OCI-LY1 (cell line): ENCODE results near the gene YEATS2.
"Not testable (repeated sequence)": the region's sequence is repeated elsewhere in the genome, so short reads cannot be mapped to it uniquely, and the experiment has no call there.

Source experiments
- H2AFZ ChIP-seq: fragments of 200-600 bp; sonication (generic), shearing (Covaris generic); 2 replicates; pipeline ENCODE4 v1.6.0; 2014; ENCODE audit warnings: antibody characterized with exemption, mild to moderate bottlenecking, low read length
- H3F3A ChIP-seq: fragments of 200-600 bp; sonication (generic), shearing (Covaris generic); 2 replicates; pipeline ENCODE4 v1.6.0; 2014; ENCODE audit warnings: mild to moderate bottlenecking, antibody characterized with exemption, low read length, moderate library complexity; ENCODE audit not compliant: insufficient read depth
- H3K27ac ChIP-seq: fragments of 200-600 bp; sonication (generic); 2 replicates; pipeline ENCODE4 v1.5.1; 2014; ENCODE audit warnings: low read length, mixed run types, mild to moderate bottlenecking, low read depth; ENCODE audit not compliant: poor library complexity, severe bottlenecking
- H3K27me3 ChIP-seq: fragments of 200-600 bp; sonication (generic); 2 replicates; pipeline ENCODE4 v1.6.0; 2014; ENCODE audit warnings: antibody characterized with exemption, mild to moderate bottlenecking, low read length, moderate library complexity; ENCODE audit not compliant: insufficient read depth
- H3K36me3 ChIP-seq: fragments of 200-600 bp; sonication (generic); 2 replicates; pipeline ENCODE4 v1.6.1; 2014; ENCODE audit warnings: mild to moderate bottlenecking, antibody characterized with exemption, low read length, moderate library complexity, mixed read lengths; ENCODE audit not compliant: insufficient read depth
- H3K4me1 ChIP-seq: fragments of 200-600 bp; sonication (generic); 2 replicates; pipeline ENCODE4 v1.5.1; 2014; ENCODE audit warnings: mild to moderate bottlenecking, low read length, moderate library complexity; ENCODE audit not compliant: insufficient read depth, severe bottlenecking
- H3K4me2 ChIP-seq: fragments of 200-600 bp; sonication (generic), shearing (Covaris generic); 2 replicates; pipeline ENCODE4 v1.6.1; 2014; ENCODE audit warnings: low read length
- H3K4me3 ChIP-seq: fragments of 200-600 bp; sonication (generic); 2 replicates; pipeline ENCODE4 v1.5.1; 2014; ENCODE audit warnings: low read length, low read depth, mild to moderate bottlenecking, mixed read lengths; ENCODE audit not compliant: poor library complexity, severe bottlenecking
- H3K79me2 ChIP-seq: fragments of 200-600 bp; shearing (Covaris generic); 2 replicates; pipeline ENCODE4 v1.6.1; 2016; ENCODE audit warnings: mixed run types, low read length, mixed read lengths; ENCODE audit not compliant: insufficient read depth
- H3K9ac ChIP-seq: fragments of 200-600 bp; sonication (generic), shearing (Covaris generic); 2 replicates; pipeline ENCODE4 v1.6.1; 2014; ENCODE audit warnings: mild to moderate bottlenecking, low read length, mixed read lengths
- H3K9me2 ChIP-seq: fragments of 200-600 bp; sonication (generic), shearing (Covaris generic); 2 replicates; pipeline ENCODE4 v1.6.1; 2014; ENCODE audit warnings: low read depth, mild to moderate bottlenecking, low read length, mixed read lengths
- H3K9me3 ChIP-seq: fragments of 200-600 bp; shearing (Covaris generic); 2 replicates; pipeline ENCODE4 v1.6.1; 2014; ENCODE audit warnings: low read length, mixed read lengths
- H4K20me1 ChIP-seq: fragments of 200-600 bp; sonication (generic), shearing (Covaris generic); 2 replicates; pipeline ENCODE4 v1.6.0; 2016; ENCODE audit warnings: mild to moderate bottlenecking, low read length; ENCODE audit not compliant: insufficient read depth
- EZH2 ChIP-seq: fragments of 200-600 bp; sonication (generic), shearing (Covaris generic); IDR thresholded peaks from 2 replicates; pipeline ENCODE4 v1.8.0; 2017; ENCODE audit warnings: borderline replicate concordance, mixed run types, mild to moderate bottlenecking, antibody characterized with exemption, low read length, moderate library complexity, mixed read lengths
- TF ChIP-seq, protein P1 (sequence below): fragments of 200-600 bp; sonication (generic), shearing (Covaris generic); IDR thresholded peaks from 2 replicates; pipeline ENCODE4 v1.5.1; 2017; ENCODE audit warnings: mild to moderate bottlenecking, antibody characterized with exemption, low read length, moderate library complexity, mixed read lengths

YEATS2 gene

DNA sequence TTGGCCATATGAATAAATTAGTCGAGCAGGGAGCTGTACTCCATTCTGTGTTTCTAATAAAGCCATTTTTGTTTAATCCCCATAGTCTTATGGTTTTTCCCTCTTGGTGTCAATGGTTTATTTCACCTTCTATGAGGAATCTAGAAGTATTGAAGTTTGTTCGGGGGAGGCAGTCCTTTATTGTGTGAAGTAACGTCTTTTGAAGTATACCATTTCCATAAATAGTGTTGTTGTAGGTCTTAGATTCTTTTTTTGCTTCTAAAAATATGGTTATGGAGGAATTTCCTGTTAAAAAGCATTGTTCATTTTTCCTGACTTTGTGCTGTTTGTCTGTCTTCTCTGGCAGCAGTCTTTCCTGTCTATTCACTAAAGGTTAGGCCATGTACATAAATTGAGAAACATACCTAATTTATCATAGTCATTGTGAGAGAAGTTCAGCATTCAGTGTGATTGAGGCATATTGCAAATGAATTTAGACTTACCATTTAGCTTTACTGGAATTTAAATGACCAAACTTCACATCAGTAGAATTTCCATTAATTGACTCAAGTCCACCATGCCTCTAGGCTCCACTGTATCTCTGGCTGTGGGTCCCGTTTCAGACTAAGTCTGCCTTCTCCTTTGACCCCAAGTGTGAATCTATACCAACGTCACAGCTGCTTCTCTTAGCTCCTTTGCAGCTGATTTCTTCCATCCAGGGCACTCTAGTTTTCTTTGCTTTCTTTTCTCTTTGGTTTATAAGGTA, 37.3 kb downstream of the YEATS2 start:
- Histone ChIP-seq H3F3A (no peaks in the 10 kb centered on the region), H3K9ac (no peak overlapping the region), H3K4me3 (no peak overlapping the region), H3K9me2 (no peaks in the 10 kb centered on the region), H3K4me2 (no peak overlapping the region), H4K20me1 (no peaks in the 10 kb centered on the region), H3K27ac (no peak overlapping the region), H3K79me2 (no peaks in the 10 kb centered on the region), H2AFZ (no peak overlapping the region), H3K27me3 (no peaks in the 10 kb centered on the region), H3K36me3 (peaks cover 81% of the 10 kb centered on the region), H3K4me1 (no peaks in the 10 kb centered on the region), H3K9me3 (0 out of 2 replicates have a peak, but pooled peaks cover 3% of the 10 kb centered on the region)
- no peak for TF ChIP-seq EZH2
- TF ChIP-seq, protein P1, sequence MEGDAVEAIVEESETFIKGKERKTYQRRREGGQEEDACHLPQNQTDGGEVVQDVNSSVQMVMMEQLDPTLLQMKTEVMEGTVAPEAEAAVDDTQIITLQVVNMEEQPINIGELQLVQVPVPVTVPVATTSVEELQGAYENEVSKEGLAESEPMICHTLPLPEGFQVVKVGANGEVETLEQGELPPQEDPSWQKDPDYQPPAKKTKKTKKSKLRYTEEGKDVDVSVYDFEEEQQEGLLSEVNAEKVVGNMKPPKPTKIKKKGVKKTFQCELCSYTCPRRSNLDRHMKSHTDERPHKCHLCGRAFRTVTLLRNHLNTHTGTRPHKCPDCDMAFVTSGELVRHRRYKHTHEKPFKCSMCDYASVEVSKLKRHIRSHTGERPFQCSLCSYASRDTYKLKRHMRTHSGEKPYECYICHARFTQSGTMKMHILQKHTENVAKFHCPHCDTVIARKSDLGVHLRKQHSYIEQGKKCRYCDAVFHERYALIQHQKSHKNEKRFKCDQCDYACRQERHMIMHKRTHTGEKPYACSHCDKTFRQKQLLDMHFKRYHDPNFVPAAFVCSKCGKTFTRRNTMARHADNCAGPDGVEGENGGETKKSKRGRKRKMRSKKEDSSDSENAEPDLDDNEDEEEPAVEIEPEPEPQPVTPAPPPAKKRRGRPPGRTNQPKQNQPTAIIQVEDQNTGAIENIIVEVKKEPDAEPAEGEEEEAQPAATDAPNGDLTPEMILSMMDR = no peak

DNA sequence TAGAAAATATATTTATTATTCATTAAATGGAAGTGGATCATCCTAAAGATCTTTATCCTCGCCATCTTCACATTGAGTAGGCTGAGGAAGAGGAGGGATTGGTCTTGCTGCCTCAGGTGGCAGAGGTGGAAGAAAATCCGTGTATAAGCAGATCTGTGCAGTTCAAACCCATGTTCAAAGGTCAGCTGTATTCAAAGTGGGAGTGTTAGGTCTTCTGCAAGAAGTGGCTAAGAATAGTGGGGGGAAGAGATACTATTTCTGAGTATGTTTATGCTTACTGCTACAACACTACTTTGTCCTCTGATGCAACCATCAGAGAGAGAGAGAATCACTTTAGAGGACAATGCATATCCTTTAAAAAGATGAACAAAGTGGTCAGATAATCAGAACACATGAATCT, 39.5 kb downstream of the YEATS2 start:
- no peaks in the 10 kb centered on the region for H3K4me1 ChIP-seq
- H2AFZ ChIP-seq = no peak overlapping the region
- H3F3A ChIP-seq = no peaks in the 10 kb centered on the region
- no peaks in the 10 kb centered on the region for H3K79me2 ChIP-seq
- H3K36me3 ChIP-seq = peaks cover 78% of the 10 kb centered on the region
- H4K20me1 ChIP-seq = no peaks in the 10 kb centered on the region
- no peaks in the 10 kb centered on the region for H3K27me3 ChIP-seq
- 0 out of 2 replicates have a peak, but pooled peaks cover 3% of the 10 kb centered on the region for H3K9me3 ChIP-seq
- no peak for TF ChIP-seq EZH2
- TF ChIP-seq, protein P1 = no peak
- H3K9ac ChIP-seq = no peak overlapping the region
- no peaks in the 10 kb centered on the region for H3K9me2 ChIP-seq
- no peak overlapping the region for H3K4me2 ChIP-seq
- H3K27ac ChIP-seq = no peak overlapping the region
- H3K4me3 ChIP-seq = no peak overlapping the region

DNA sequence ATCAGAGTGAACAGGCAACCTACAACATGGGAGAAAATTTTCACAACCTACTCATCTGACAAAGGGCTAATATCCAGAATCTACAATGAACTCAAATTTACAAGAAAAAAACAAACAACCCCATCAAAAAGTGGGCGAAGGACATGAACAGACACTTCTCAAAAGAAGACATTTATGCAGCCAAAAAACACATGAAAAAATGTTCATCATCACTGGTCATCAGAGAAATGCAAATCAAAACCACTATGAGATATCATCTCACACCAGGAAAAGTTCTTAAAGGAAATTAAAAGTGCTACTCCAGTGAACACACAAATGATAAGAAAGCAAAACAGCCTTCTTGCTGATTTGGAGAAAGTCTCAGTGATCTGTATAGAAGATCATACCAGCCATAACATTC, 42.6 kb downstream of the YEATS2 start:
- not testable (repeated sequence) for H3K27ac ChIP-seq, H4K20me1 ChIP-seq, H3K9me2 ChIP-seq, H3K4me2 ChIP-seq, H3K79me2 ChIP-seq, H3K4me1 ChIP-seq, H2AFZ ChIP-seq, H3K9me3 ChIP-seq, H3K4me3 ChIP-seq, H3K27me3 ChIP-seq, H3K9ac ChIP-seq, H3F3A ChIP-seq
- H3K36me3 ChIP-seq = peaks cover 80% of the 10 kb centered on the region

DNA sequence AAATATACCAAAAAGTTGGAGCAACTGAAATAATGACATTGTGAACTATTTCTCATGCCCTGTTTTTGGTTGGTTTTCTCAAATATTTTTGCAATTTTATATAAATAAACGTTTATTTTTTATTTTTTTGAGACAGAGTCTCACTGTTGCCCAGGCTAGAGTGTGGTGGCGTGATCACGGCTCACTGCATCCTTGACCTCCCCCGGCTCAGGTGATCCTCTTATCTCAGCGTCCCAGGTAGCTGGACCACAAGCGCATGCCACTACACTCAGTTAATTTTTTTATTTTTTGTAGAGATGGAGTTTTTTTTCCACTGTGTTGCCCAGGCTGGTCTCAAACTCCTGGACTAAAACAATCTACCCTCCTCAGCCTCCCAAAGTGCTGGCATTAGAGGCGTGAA, 45.6 kb downstream of the YEATS2 start:
- 0 out of 2 replicates have a peak, but pooled peaks cover 4% of the 10 kb centered on the region for H3F3A ChIP-seq
- no peaks in the 10 kb centered on the region for H3K9me2 ChIP-seq
- no peaks in the 10 kb centered on the region for H4K20me1 ChIP-seq
- H2AFZ ChIP-seq = no peak overlapping the region
- H3K9ac ChIP-seq = no peak overlapping the region
- H3K4me3 ChIP-seq = no peak overlapping the region
- H3K9me3 ChIP-seq = no peaks in the 10 kb centered on the region
- H3K36me3 ChIP-seq = peaks cover 78% of the 10 kb centered on the region
- H3K4me1 ChIP-seq = no peaks in the 10 kb centered on the region
- no peak overlapping the region for H3K4me2 ChIP-seq
- no peak for TF ChIP-seq EZH2
- TF ChIP-seq, protein P1 = no peak
- no peaks in the 10 kb centered on the region for H3K79me2 ChIP-seq
- H3K27me3 ChIP-seq = no peaks in the 10 kb centered on the region
- H3K27ac ChIP-seq = no peak overlapping the region
